ENCODE measurements around the gene TDRD7.

TDRD7 gene

DNA sequence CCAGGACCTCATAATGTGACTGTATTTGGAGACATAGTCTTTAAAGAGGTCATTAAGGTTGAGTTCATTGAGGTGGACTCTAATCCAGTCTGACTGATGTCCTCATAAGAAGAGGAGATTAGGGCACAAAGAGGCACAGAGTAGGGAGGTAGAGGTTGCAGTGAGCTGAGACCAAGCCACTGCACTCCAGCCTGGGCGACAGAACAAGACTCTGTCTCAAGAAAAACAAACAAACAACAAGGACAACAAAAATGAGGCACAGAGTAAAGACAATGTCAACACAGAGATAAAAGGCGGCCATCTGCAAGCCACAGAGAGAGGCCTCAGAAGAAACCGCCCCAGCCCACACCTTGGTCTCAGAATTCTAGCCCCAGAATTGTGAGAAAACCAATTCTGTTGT is 17.0 kb upstream of the TDRD7 start:
- Histone ChIP-seq H3K4me3 (replicated peaks; ENCODE audit: insufficient read depth, low read length) (no peak overlapping the region), H3K27me3 (ENCODE audit: insufficient read depth, poor library complexity, severe bottlenecking) (no peaks in the 10 kb centered on the region), H3K27ac (replicated peaks) (no peak overlapping the region)
- TF ChIP-seq GABPA (IDR thresholded peaks at IDR 0.05; ENCODE audit: low read depth): no peak
- no peak for DNase-seq (ENCODE audit: low read depth in 1 of 2, low spot score in 1 of 2)

DNA sequence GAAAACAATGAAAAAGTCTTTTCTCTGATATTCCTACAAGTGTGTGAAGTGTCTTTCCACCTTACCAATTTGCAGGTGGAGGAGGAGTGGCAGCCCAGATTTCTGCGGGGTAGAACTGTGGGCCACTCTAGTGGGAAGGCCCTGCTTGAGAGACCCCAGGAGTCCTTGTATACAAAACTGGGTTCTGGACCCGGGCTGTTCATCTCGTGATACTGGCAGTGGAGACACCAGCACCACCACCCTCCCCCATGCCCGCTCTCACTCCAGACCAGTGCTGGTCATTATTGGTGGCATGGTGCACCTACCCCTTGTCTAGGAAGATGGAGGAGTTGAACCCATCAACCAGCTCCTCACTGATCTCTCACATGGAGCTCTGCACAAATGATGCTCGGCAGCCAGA is 16.2 kb upstream of the TDRD7 start:
- DNase-seq (ENCODE audit: low read depth in 1 of 2, low spot score in 1 of 2): no peak
- Histone ChIP-seq H3K4me3 (replicated peaks; ENCODE audit: insufficient read depth, low read length) (no peak overlapping the region), H3K27ac (replicated peaks) (no peak overlapping the region), H3K27me3 (ENCODE audit: insufficient read depth, poor library complexity, severe bottlenecking) (no peaks in the 10 kb centered on the region)
- TF ChIP-seq SPI1 (IDR thresholded peaks at IDR 0.05; ENCODE audit: borderline replicate concordance, low read depth) (no peak), POLR2AphosphoS5 (IDR thresholded peaks at IDR 0.05; ENCODE audit: low read depth) (no peak), GABPA (IDR thresholded peaks at IDR 0.05; ENCODE audit: low read depth) (no peak)
- TF ChIP-seq, protein P1, sequence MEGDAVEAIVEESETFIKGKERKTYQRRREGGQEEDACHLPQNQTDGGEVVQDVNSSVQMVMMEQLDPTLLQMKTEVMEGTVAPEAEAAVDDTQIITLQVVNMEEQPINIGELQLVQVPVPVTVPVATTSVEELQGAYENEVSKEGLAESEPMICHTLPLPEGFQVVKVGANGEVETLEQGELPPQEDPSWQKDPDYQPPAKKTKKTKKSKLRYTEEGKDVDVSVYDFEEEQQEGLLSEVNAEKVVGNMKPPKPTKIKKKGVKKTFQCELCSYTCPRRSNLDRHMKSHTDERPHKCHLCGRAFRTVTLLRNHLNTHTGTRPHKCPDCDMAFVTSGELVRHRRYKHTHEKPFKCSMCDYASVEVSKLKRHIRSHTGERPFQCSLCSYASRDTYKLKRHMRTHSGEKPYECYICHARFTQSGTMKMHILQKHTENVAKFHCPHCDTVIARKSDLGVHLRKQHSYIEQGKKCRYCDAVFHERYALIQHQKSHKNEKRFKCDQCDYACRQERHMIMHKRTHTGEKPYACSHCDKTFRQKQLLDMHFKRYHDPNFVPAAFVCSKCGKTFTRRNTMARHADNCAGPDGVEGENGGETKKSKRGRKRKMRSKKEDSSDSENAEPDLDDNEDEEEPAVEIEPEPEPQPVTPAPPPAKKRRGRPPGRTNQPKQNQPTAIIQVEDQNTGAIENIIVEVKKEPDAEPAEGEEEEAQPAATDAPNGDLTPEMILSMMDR (IDR thresholded peaks at IDR 0.05; ENCODE audit: insufficient read depth, low read length): no peak
- TF ChIP-seq, protein P2, sequence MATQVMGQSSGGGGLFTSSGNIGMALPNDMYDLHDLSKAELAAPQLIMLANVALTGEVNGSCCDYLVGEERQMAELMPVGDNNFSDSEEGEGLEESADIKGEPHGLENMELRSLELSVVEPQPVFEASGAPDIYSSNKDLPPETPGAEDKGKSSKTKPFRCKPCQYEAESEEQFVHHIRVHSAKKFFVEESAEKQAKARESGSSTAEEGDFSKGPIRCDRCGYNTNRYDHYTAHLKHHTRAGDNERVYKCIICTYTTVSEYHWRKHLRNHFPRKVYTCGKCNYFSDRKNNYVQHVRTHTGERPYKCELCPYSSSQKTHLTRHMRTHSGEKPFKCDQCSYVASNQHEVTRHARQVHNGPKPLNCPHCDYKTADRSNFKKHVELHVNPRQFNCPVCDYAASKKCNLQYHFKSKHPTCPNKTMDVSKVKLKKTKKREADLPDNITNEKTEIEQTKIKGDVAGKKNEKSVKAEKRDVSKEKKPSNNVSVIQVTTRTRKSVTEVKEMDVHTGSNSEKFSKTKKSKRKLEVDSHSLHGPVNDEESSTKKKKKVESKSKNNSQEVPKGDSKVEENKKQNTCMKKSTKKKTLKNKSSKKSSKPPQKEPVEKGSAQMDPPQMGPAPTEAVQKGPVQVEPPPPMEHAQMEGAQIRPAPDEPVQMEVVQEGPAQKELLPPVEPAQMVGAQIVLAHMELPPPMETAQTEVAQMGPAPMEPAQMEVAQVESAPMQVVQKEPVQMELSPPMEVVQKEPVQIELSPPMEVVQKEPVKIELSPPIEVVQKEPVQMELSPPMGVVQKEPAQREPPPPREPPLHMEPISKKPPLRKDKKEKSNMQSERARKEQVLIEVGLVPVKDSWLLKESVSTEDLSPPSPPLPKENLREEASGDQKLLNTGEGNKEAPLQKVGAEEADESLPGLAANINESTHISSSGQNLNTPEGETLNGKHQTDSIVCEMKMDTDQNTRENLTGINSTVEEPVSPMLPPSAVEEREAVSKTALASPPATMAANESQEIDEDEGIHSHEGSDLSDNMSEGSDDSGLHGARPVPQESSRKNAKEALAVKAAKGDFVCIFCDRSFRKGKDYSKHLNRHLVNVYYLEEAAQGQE (IDR thresholded peaks at IDR 0.05; ENCODE audit: insufficient replicate concordance, low read depth): no peak

DNA sequence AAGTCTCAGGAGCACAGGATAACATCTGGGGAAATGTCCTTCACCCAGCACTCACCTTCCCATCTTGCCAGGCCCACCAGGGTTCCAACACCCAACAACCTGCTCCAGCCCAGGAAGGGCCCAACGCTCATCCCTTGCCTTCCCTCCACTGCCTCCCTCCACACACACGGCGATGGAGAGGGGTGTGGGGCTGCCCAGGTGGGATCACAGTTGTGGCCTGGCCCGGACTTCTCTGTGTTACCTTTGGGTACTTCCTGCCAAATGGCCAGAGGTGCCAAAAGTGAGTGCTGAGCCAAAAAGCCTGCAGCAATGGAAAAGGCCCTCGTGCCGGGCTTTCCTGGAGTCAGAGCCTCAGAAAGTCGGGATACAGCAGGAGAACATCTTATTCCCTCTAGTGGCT is 15.6 kb upstream of the TDRD7 start:
- Histone ChIP-seq H3K27ac (replicated peaks) (no peak overlapping the region), H3K27me3 (ENCODE audit: insufficient read depth, poor library complexity, severe bottlenecking) (no peaks in the 10 kb centered on the region), H3K4me3 (replicated peaks; ENCODE audit: insufficient read depth, low read length) (no peak overlapping the region)
- TF ChIP-seq, protein P2 (IDR thresholded peaks at IDR 0.05; ENCODE audit: insufficient replicate concordance, low read depth): no peak
- TF ChIP-seq POLR2AphosphoS5 (IDR thresholded peaks at IDR 0.05; ENCODE audit: low read depth) (no peak), SPI1 (IDR thresholded peaks at IDR 0.05; ENCODE audit: borderline replicate concordance, low read depth) (no peak), GABPA (IDR thresholded peaks at IDR 0.05; ENCODE audit: low read depth) (no peak)
- TF ChIP-seq, protein P1 (IDR thresholded peaks at IDR 0.05; ENCODE audit: insufficient read depth, low read length): no peak
- no peak for DNase-seq (ENCODE audit: low read depth in 1 of 2, low spot score in 1 of 2)

DNA sequence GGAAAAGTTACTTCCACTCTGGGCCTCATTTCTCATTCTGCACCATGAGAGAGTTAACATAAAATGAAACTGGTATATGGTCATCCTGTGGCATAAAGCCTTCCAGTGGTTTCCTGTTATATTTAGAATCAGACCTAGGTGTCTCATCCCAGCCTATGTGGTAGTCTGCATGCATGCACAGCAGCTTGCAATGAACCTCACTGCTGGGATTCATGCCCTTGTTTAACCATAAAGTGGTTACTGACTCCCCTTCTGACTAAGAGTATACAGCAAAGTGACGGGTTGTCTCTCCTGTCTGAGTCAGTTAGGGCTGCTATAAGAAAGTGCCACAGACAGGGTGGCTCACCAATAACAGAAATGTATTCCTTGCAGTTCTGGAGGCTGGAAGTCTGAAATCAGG is 14.7 kb upstream of the TDRD7 start:
- no peaks in the 10 kb centered on the region for H3K27me3 ChIP-seq (ENCODE audit: insufficient read depth, poor library complexity, severe bottlenecking)
- TF ChIP-seq SPI1 (IDR thresholded peaks at IDR 0.05; ENCODE audit: borderline replicate concordance, low read depth) (no peak), POLR2AphosphoS5 (IDR thresholded peaks at IDR 0.05; ENCODE audit: low read depth) (no peak), GABPA (IDR thresholded peaks at IDR 0.05; ENCODE audit: low read depth) (no peak)
- TF ChIP-seq, protein P1 (IDR thresholded peaks at IDR 0.05; ENCODE audit: insufficient read depth, low read length): no peak
- TF ChIP-seq, protein P2 (IDR thresholded peaks at IDR 0.05; ENCODE audit: insufficient replicate concordance, low read depth): no peak
- no peak overlapping the region for H3K27ac ChIP-seq (replicated peaks)
- no peak for DNase-seq (ENCODE audit: low read depth in 1 of 2, low spot score in 1 of 2)
- H3K4me3 ChIP-seq (replicated peaks; ENCODE audit: insufficient read depth, low read length): no peak overlapping the region

Data from HL-60 (cell line).